RWPE1 (cell line): Measurements from ENCODE around the gene TOP2A.
"Not testable (repeated sequence)": the region's sequence is repeated elsewhere in the genome, so short reads cannot be mapped to it uniquely, and the experiment has no call there.

Source experiments
- CTCF ChIA-PET: fragments of 350-600 bp; sonication (Branson Sonifier 250); formaldehyde crosslinking; extraction: SDS; loops from one replicate; lab custom pipeline; 2021; lab: Yijun Ruan, JAX
- POLR2A ChIA-PET: fragments of 400-600 bp; formaldehyde crosslinking; extraction: SDS; loops from one replicate; lab custom pipeline; 2020; ENCODE audit warnings: antibody characterized with exemption; ENCODE audit not compliant: low non-redundant PET; lab: Yijun Ruan, JAX
- DNase-seq: peaks from one replicate; pipeline ENCODE4 v3.0.0; 2012; ENCODE audit warnings: low spot score
- H3K27ac ChIP-seq: fragments of 450-650 bp; 2 replicates; pipeline ENCODE4 v1.5.1; 2017
- TF ChIP-seq, protein P1 (sequence below): fragments of 450-650 bp; conservative IDR thresholded peaks from 2 replicates; pipeline ENCODE4 v1.5.1; 2017; ENCODE audit warnings: low read depth, mild to moderate bottlenecking

TOP2A gene

DNA sequence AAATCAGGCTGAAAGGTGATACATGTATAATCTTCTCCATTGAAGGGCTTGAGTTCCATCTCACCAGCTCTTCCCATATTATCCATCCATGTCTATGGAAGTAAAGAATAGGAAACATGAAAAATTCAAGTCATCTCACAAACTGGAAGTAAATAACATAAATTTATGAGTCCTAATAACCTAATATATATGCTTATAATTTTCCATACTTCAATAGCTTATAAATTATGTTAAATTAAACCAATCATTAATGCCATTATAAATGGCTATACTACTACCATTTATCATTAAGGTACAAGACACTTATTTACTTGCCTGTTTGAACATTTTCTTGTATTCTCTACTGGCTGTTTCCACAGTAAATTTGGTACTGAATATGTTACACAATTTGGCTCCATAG lies 4.8 kb downstream of the TOP2A start:
- no peak overlapping the region for H3K27ac ChIP-seq
- ChIA-PET POLR2A (no interaction called here), CTCF (interaction anchor here (0.7 to 0.8 kb wide), 3 partner anchors 20 to 908 kb away, joined by 3 read pairs; no protein-coding TSS in a partner anchor)
- TF ChIP-seq, protein P1, sequence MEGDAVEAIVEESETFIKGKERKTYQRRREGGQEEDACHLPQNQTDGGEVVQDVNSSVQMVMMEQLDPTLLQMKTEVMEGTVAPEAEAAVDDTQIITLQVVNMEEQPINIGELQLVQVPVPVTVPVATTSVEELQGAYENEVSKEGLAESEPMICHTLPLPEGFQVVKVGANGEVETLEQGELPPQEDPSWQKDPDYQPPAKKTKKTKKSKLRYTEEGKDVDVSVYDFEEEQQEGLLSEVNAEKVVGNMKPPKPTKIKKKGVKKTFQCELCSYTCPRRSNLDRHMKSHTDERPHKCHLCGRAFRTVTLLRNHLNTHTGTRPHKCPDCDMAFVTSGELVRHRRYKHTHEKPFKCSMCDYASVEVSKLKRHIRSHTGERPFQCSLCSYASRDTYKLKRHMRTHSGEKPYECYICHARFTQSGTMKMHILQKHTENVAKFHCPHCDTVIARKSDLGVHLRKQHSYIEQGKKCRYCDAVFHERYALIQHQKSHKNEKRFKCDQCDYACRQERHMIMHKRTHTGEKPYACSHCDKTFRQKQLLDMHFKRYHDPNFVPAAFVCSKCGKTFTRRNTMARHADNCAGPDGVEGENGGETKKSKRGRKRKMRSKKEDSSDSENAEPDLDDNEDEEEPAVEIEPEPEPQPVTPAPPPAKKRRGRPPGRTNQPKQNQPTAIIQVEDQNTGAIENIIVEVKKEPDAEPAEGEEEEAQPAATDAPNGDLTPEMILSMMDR = no peak
- DNase-seq = no peak

DNA sequence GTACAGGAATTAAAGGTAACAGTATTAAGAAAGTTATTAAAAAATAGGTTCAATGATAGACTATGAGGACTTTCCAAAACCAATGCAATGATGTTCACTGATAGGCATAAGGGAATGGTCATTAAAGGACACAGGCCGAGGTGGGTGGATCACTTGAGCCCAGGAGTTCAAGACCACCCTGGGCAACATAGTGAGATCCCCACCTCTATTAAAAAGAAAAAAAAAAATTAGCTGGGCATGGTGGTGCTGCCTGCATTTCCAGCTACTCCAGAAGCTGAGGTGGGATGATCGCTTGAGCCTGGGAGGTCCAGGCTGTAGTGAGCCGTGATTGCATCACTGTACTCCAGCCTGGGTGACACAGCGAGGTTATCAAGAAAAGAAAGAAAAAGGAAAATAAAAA lies 5.9 kb downstream of the TOP2A start:
- no peak for DNase-seq
- CTCF ChIA-PET = interaction anchor here (0.6 to 1.0 kb wide), 3 partner anchors 13 to 57 kb away, joined by 3 to 5 read pairs (median 4); no protein-coding TSS in a partner anchor

DNA sequence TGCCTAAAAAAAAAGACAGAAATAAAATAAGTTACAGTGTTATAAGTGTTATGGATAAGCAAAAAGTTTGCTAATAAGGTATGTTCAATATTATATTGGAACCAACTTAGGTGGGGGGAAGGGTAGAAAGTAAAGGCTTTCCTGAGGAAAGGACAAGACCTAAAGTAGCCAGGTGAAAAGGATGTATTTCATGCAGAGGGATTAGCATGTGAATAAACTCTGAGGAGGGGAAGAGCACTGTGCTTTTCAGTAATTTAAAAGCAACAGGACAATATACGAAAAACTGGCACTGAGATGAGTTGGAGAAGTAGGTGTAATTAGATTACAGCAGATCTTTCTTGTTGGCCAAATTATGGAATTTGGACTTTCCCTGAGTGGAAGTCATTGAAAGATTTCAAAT lies 7.6 kb downstream of the TOP2A start:
- H3K27ac ChIP-seq = peak overlapping the region; percentile 35
- TF ChIP-seq, protein P1 = no peak
- CTCF ChIA-PET = interaction anchor here (0.6 to 1.1 kb wide), 3 partner anchors 12 to 66 kb away, joined by 3 read pairs; no protein-coding TSS in a partner anchor
- POLR2A ChIA-PET = no interaction called here
- no peak for DNase-seq

More for the DNA sequence above, 5.9 kb downstream of the TOP2A start:
- TF ChIP-seq, protein P1 = no peak
- POLR2A ChIA-PET = no interaction called here
- H3K27ac ChIP-seq = peak overlapping the region; percentile 29

DNA sequence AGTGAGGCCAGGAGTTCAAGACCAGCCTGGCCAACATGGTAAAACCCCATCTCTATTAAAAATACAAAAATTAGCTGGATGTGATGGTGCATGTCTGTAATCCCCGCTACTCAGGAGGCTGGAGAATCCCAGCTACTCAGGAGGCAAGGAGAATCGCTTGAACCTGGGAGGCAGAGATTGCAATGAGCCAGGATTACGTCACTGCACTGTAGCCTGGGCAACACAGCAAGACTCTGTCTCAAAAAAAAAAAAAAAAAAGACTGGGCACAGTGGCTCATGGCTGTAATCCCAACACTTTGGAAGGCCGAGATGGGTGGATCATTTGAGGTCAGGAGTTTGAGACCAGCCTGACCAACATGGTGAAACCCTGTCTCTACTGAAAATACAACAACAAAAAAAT lies 8.2 kb downstream of the TOP2A start:
- DNase-seq, POLR2A ChIA-PET: not testable (repeated sequence)
- peak overlapping the region; percentile 35 for H3K27ac ChIP-seq
- CTCF ChIA-PET = interaction anchor here (0.6 to 1.0 kb wide), 2 partner anchors 66 to 173 kb away, joined by 3 to 6 read pairs; no protein-coding TSS in a partner anchor

DNA sequence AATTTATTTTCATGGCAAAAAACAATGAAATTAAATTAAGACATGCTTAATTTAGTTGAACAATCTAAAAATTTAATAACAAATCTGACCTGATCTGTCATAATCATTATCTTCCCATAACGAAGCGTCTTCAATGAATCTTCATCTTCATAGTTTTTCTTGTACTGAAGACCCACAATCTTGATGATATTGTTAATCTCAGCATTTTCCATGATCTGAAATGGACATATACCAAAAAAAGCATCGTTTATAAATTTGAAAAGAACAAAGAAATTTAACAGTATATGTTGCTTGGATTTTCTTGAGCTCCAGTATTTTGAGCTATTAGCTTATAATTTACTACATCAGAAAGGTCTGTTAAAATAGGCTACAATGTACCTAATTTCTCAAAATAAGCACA lies 10.2 kb downstream of the TOP2A start:
- H3K27ac ChIP-seq = no peak overlapping the region
- CTCF ChIA-PET = interaction anchor here (0.6 kb wide), 2 partner anchors 8 to 53 kb away, joined by 3 to 4 read pairs; no protein-coding TSS in a partner anchor
- POLR2A ChIA-PET = no interaction called here
- no peak for DNase-seq
- TF ChIP-seq, protein P1 = no peak

- TF ChIP-seq, protein P1 = no peak
- ChIA-PET CTCF (no interaction called here), POLR2A (no interaction called here)
- no peak for DNase-seq
- H3K27ac ChIP-seq = no peak overlapping the region
Observed at GRCh38 chr17:40404003-40404402, 13.7 kb downstream of the TOP2A start.

DNA sequence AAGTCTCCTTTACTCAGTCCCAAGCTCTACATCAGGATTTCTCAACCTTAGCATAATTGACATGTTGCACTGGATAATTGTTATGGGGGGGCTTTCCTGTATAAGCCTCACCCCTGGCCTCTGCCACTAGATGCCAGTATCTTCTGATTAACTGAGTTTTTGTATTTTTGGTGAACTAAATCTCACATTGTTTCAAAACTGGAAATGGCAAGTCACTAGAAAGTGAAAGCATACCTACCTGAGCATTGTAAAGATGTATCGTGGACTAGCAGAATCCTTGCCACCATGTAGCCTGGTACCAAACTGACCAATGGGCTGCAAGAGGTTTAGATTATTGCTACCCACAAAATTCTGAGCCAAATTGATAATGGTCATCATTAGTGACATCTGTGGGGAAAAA lies 15.0 kb downstream of the TOP2A start:
- POLR2A ChIA-PET = no interaction called here
- TF ChIP-seq, protein P1 = no peak
- DNase-seq = no peak
- no peak overlapping the region for H3K27ac ChIP-seq
- CTCF ChIA-PET = no interaction called here
